Measurements from ENCODE around the gene IKZF1. TPM values are rescaled to one million over a fixed set of nuclear protein-coding genes. Genes with fewer than 3 reads are reported as not detected.

Gene IKZF1
- total and polyA plus RNA-seq, 9 of the 15 experiments (the other 6 are each of a cell fraction or from before 2014, with no cell fraction given): 12.6 to 85.3 (median 44.7) TPM

DNA sequence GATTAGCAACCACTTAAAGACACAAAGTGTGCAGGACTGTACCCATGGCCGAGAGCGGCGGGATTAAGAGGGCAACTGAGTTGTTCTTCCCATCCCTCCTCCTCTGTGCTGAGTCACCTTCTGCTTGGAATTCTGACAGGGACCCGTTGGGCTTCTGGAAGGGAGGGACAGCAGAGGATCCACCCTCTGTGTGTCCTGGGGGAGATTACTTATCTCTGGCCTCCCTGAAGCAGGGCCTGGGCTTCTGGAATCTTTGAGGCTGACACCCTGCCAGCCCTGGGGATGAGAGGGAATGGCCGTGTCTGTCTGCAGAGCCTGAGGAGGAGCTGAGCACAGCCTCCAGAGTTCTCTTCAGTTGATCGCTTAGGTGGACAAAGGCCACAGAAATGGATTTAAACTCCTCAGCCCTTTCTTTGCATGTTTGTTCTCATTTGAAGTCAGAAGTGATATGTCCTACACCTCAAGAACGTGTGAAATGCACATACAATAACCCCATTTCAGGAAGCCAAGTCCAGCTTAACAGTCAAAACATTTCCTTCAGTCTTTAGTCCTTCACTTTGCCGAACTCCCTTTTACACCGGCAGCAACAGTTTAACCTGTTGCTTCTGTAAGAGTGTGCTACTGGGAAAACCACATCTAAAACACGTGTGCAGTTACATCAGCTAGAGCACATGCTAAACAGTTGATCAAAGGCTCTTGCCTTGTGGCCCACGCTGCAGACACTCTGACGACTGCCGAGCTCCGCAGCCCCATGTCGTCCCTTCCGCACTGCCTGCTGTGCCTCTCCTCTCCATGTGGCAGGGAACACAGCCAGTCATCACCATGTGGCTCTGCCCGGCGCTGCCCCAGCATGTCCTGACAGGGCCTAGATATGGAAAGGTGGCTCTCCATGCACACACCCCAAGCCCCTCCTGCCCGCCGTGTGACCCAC is 55.7 kb downstream of the IKZF1 start (continued):
- TF ChIP-seq ZNF311 (CRISPR knock-in tag; IDR thresholded peaks at IDR 0.05): peak; percentile 83
- no peak for TF ChIP-seq ZNF780A (CRISPR knock-in tag; IDR thresholded peaks at IDR 0.05)
- TF ChIP-seq ATF3 (IDR thresholded peaks at IDR 0.05): peak; percentile 49
- TF ChIP-seq ATF3 (CRISPR knock-in tag; conservative IDR thresholded peaks at IDR 0.05): no peak
- TF ChIP-seq CHD1 (IDR thresholded peaks at IDR 0.05; ENCODE audit: low read length): no peak
- TF ChIP-seq NBN (IDR thresholded peaks at IDR 0.05; ENCODE audit: low read depth): no peak
- TF ChIP-seq TFAP4 (CRISPR knock-in tag; IDR thresholded peaks at IDR 0.05; ENCODE audit: borderline replicate concordance): 0 out of 2 replicates have a peak, but pooled peaks have one; percentile 49
- TF ChIP-seq SP1 (CRISPR knock-in tag; IDR thresholded peaks at IDR 0.05): no peak
- TF ChIP-seq ZNF655 (CRISPR knock-in tag; IDR thresholded peaks at IDR 0.05): no peak
- TF ChIP-seq NFXL1 (CRISPR knock-in tag; IDR thresholded peaks at IDR 0.05): no peak
- no peak for TF ChIP-seq MIER1 (IDR thresholded peaks at IDR 0.05; ENCODE audit: low read depth)
- TF ChIP-seq MCM2 (IDR thresholded peaks at IDR 0.05; ENCODE audit: low read depth): no peak
- TF ChIP-seq ERF (CRISPR knock-in tag; IDR thresholded peaks at IDR 0.05): no peak; the same call in 1 of the 2 replicates
- TF ChIP-seq HMG20B (CRISPR knock-in tag; IDR thresholded peaks at IDR 0.05): no peak
- TF ChIP-seq EGR1 (conservative IDR thresholded peaks at IDR 0.05): no peak
- TF ChIP-seq ZFP30 (CRISPR knock-in tag; IDR thresholded peaks at IDR 0.05; ENCODE audit: borderline replicate concordance): no peak
- no peak for TF ChIP-seq FOXM1 (IDR thresholded peaks at IDR 0.05; ENCODE audit: low read depth)
- no peak for TF ChIP-seq FOXM1 (CRISPR knock-in tag; IDR thresholded peaks at IDR 0.05; ENCODE audit: low read depth)
- no peak for TF ChIP-seq NONO (IDR thresholded peaks at IDR 0.05; ENCODE audit: low read depth in 2 of 2, low read length in 1 of 2)
- TF ChIP-seq ZNF511 (CRISPR knock-in tag; IDR thresholded peaks at IDR 0.05): no peak
- TF ChIP-seq ELF1 (tag; IDR thresholded peaks at IDR 0.05): no peak
